Measurements from ENCODE around the gene EHD4.

The EHD4 gene

GRCh38 chr15:41852736-41853590, 119.4 kb downstream of the EHD4 start:
- no peak for DNase-seq

- no peak for DNase-seq
These were observed 120.5 kb downstream of the EHD4 start for GRCh38 chr15:41851755-41852370.

GRCh38 chr15:41851167-41851523, 121.2 kb downstream of the EHD4 start:
- DNase-seq: no peak

GRCh38 chr15:41850482-41851166, 121.7 kb downstream of the EHD4 start:
- DNase-seq: no peak

GRCh38 chr15:41849861-41850260, 122.5 kb downstream of the EHD4 start:
- no peak for DNase-seq

GRCh38 chr15:41849204-41849603, 123.2 kb downstream of the EHD4 start:
- no peak for DNase-seq

- no peak for DNase-seq
These were observed 123.7 kb downstream of the EHD4 start for GRCh38 chr15:41848631-41849030.

- no peak for DNase-seq
These were observed 124.4 kb downstream of the EHD4 start for GRCh38 chr15:41847981-41848380.

GRCh38 chr15:41847206-41847605, 125.2 kb downstream of the EHD4 start:
- DNase-seq: no peak
